ENCODE data around the gene SQOR.

Gene SQOR

DNA sequence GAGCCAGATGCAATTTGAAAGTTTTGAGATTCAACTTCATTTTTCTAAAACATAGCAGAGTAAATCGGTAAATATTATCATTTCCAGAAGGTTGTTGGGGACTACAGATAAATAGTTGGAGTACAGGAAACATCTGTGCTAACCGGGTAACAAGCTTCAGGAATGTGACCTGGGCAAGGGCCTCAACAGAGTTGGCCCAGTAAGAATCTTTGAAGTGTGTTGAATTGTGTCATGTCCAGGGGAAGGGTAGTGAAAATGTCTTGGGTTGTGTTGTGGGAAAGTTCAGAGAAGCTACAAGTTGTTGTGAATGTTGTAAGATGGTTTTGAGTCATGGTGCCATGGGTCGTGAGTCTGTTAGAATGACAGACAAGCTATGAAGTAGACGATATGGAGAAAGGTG, 35.7 kb downstream of the SQOR start:
- H2AK5ac ChIP-seq (ENCODE audit: low read length, severe bottlenecking), result no peak overlapping the region
- H3K18ac ChIP-seq (ENCODE audit: low read depth in 1 of 2, low read length in 2 of 2), result no peak overlapping the region
- H2BK5ac ChIP-seq (ENCODE audit: low read depth, low read length, poor library complexity, severe bottlenecking), result no peak overlapping the region
- H3K9ac ChIP-seq (ENCODE audit: low read length), result peak overlapping the region; percentile 44
- no peaks in the 10 kb centered on the region for H3K9me3 ChIP-seq (ENCODE audit: control insufficient read depth, low read length)
- peaks cover 7 to 66% of the 10 kb centered on the region in 2 experiments for H3K36me3 ChIP-seq (ENCODE audit: control insufficient read depth in 1 of 2, insufficient read depth in 2 of 2, low read depth in 1 of 2, low read length in 2 of 2)
- H3K14ac ChIP-seq (ENCODE audit: low read length in 2 of 2), result no peak overlapping the region
- H3K27me3 ChIP-seq (ENCODE audit: control insufficient read depth in 1 of 2, insufficient read depth in 1 of 2, low read length in 2 of 2), result no peaks in the 10 kb centered on the region
- H2BK12ac ChIP-seq (ENCODE audit: low read length in 2 of 2), result no peak overlapping the region
- H3K79me1 ChIP-seq (replicated peaks; ENCODE audit: low read length, poor library complexity, severe bottlenecking), result peaks cover 20% of the 10 kb centered on the region
- H3K27ac ChIP-seq (ENCODE audit: low read length, poor library complexity, severe bottlenecking), result no peak overlapping the region
- no peak overlapping the region for H3K23ac ChIP-seq (ENCODE audit: low read length in 2 of 2)
- DNase-seq, result peak; percentile 33
- H3K4me1 ChIP-seq (ENCODE audit: control insufficient read depth, insufficient read depth, low read depth, low read length), result no peaks in the 10 kb centered on the region
- H2BK15ac ChIP-seq (ENCODE audit: low read depth, poor library complexity, severe bottlenecking), result no peak overlapping the region
- WGBS, result 85% methylated on average over 2 of the region's 4 CpGs
- H2BK120ac ChIP-seq (ENCODE audit: low read depth, low read length), result no peak overlapping the region
- no peak overlapping the region for H3K4ac ChIP-seq (ENCODE audit: low read depth in 1 of 2, low read length in 2 of 2)
- H3K4me2 ChIP-seq (ENCODE audit: low read length, poor library complexity, severe bottlenecking), result no peak overlapping the region
- no peak overlapping the region for H4K8ac ChIP-seq (ENCODE audit: low read length)
- H3K4me3 ChIP-seq (ENCODE audit: insufficient read depth in 1 of 2, low read depth in 1 of 2, low read length in 2 of 2), result peak overlapping the region in 1 of 2 experiments; percentile 8
- H2AFZ ChIP-seq (ENCODE audit: low read depth, low read length), result no peak overlapping the region
- H4K91ac ChIP-seq (ENCODE audit: low read length), result no peak overlapping the region

- peaks cover 11 to 86% of the 10 kb centered on the region in 2 experiments for H3K36me3 ChIP-seq (ENCODE audit: control insufficient read depth in 1 of 2, insufficient read depth in 2 of 2, low read depth in 1 of 2, low read length in 2 of 2)
- no peak overlapping the region for H3K4ac ChIP-seq (ENCODE audit: low read depth in 1 of 2, low read length in 2 of 2)
- no peak overlapping the region for H3K14ac ChIP-seq (ENCODE audit: low read length in 2 of 2)
- no peak overlapping the region for H2AK5ac ChIP-seq (ENCODE audit: low read length, severe bottlenecking)
- H3K4me1 ChIP-seq (ENCODE audit: control insufficient read depth, insufficient read depth, low read depth, low read length), result peaks cover 1% of the 10 kb centered on the region
- H4K91ac ChIP-seq (ENCODE audit: low read length), result no peak overlapping the region
- no peak overlapping the region for H3K18ac ChIP-seq (ENCODE audit: low read depth in 1 of 2, low read length in 2 of 2)
- no peak overlapping the region for H2BK120ac ChIP-seq (ENCODE audit: low read depth, low read length)
- no peaks in the 10 kb centered on the region for H3K27me3 ChIP-seq (ENCODE audit: control insufficient read depth in 1 of 2, insufficient read depth in 1 of 2, low read length in 2 of 2)
- no peak for DNase-seq
- 73% methylated on average over 3 of the region's 3 CpGs for WGBS
- H3K4me2 ChIP-seq (ENCODE audit: low read length, poor library complexity, severe bottlenecking), result no peak overlapping the region
- no peak overlapping the region for H3K23ac ChIP-seq (ENCODE audit: low read length in 2 of 2)
- no peak overlapping the region for H2BK12ac ChIP-seq (ENCODE audit: low read length in 2 of 2)
- H4K8ac ChIP-seq (ENCODE audit: low read length), result no peak overlapping the region
- H2AFZ ChIP-seq (ENCODE audit: low read depth, low read length), result no peak overlapping the region
- H2BK15ac ChIP-seq (ENCODE audit: low read depth, poor library complexity, severe bottlenecking), result no peak overlapping the region
- peaks cover 11% of the 10 kb centered on the region for H3K79me1 ChIP-seq (replicated peaks; ENCODE audit: low read length, poor library complexity, severe bottlenecking)
- H2BK5ac ChIP-seq (ENCODE audit: low read depth, low read length, poor library complexity, severe bottlenecking), result no peak overlapping the region
- H3K9ac ChIP-seq (ENCODE audit: low read length), result no peak overlapping the region
- no peak overlapping the region for H3K27ac ChIP-seq (ENCODE audit: low read length, poor library complexity, severe bottlenecking)
- H3K9me3 ChIP-seq (ENCODE audit: control insufficient read depth, low read length), result no peaks in the 10 kb centered on the region
- H3K4me3 ChIP-seq (ENCODE audit: insufficient read depth in 1 of 2, low read depth in 1 of 2, low read length in 2 of 2), result no peak overlapping the region
These were observed 39.8 kb downstream of the SQOR start for GRCh38 chr15:45674677-45675076.

DNA sequence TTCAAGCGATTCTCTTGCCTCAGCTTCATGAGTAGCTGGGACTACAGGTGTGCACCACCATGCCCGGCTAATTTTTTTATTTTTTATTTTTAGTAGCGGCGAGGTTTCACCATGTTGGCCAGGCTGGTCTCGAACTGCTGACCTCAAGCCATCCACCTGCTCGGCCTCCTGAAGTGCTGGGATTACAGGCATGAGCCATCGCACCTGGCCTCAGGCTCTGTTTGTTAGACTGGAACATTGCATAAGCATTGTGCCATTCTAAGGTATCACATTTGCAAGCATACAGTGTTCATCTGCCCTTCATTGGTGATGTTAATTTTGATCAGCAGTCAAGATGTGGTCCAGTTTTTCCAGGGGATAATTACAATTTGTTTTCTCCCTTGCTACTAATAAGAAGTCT, 43.0 kb downstream of the SQOR start:
- Histone ChIP-seq H2AK5ac (ENCODE audit: low read length, severe bottlenecking) (no peak overlapping the region), H2BK5ac (ENCODE audit: low read depth, low read length, poor library complexity, severe bottlenecking) (no peak overlapping the region), H4K8ac (ENCODE audit: low read length) (no peak overlapping the region), H3K36me3 (ENCODE audit: control insufficient read depth in 1 of 2, insufficient read depth in 2 of 2, low read depth in 1 of 2, low read length in 2 of 2) (peaks cover 17 to 96% of the 10 kb centered on the region in 2 experiments), H3K4ac (ENCODE audit: low read depth in 1 of 2, low read length in 2 of 2) (no peak overlapping the region), H3K9me3 (ENCODE audit: control insufficient read depth, low read length) (no peaks in the 10 kb centered on the region), H3K79me1 (replicated peaks; ENCODE audit: low read length, poor library complexity, severe bottlenecking) (peaks cover 5% of the 10 kb centered on the region), H3K14ac (ENCODE audit: low read length in 2 of 2) (no peak overlapping the region), H2BK120ac (ENCODE audit: low read depth, low read length) (no peak overlapping the region), H3K23ac (ENCODE audit: low read length in 2 of 2) (no peak overlapping the region), H3K4me3 (ENCODE audit: insufficient read depth in 1 of 2, low read depth in 1 of 2, low read length in 2 of 2) (no peak overlapping the region), H3K27ac (ENCODE audit: low read length, poor library complexity, severe bottlenecking) (no peak overlapping the region), H3K27me3 (ENCODE audit: control insufficient read depth in 1 of 2, insufficient read depth in 1 of 2, low read length in 2 of 2) (no peaks in the 10 kb centered on the region), H3K4me2 (ENCODE audit: low read length, poor library complexity, severe bottlenecking) (no peak overlapping the region), H3K4me1 (ENCODE audit: control insufficient read depth, insufficient read depth, low read depth, low read length) (peaks cover 1% of the 10 kb centered on the region), H2AFZ (ENCODE audit: low read depth, low read length) (no peak overlapping the region), H2BK12ac (ENCODE audit: low read length in 2 of 2) (no peak overlapping the region), H2BK15ac (ENCODE audit: low read depth, poor library complexity, severe bottlenecking) (no peak overlapping the region), H3K18ac (ENCODE audit: low read depth in 1 of 2, low read length in 2 of 2) (no peak overlapping the region), H4K91ac (ENCODE audit: low read length) (no peak overlapping the region), H3K9ac (ENCODE audit: low read length) (no peak overlapping the region)
- DNase-seq, result no peak
- 86% methylated on average over 7 of the region's 7 CpGs for WGBS

DNA sequence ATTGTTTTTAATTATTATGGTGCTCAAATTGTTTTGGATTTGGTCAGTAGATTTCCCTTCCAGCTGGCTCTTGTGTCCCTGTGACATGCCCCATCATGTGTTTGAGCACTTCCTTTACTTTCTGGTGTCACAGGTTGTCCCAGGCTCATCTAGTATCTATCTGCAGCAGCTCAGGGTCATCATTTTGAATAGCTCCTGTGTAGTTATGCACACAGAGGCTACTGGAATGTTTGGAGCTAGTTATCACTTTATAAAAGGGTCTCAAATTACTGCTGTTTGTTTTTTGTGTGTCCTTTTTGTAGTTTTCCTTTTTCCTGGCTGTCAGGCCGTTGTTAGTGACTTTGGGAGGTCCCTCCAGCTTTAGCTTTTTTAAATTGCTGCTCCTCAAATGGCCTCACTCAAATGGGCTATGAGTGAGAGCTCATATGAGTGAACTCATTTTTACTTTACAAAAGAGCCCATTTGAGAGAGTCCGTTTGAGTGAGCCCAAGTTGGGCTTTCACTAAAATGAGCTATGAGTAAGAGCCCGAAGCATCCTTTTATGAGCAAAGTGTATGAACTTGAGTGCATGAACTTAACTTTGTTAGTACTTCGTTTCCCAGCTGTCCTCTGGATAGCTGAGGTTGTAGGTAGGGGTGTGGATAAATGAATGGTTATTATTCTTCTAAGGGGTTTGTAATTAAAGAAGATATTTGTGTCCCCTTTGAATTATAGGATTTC, 43.8 kb downstream of the SQOR start:
- H2BK12ac ChIP-seq (ENCODE audit: low read length in 2 of 2), result no peak overlapping the region
- peaks cover 5% of the 10 kb centered on the region for H3K79me1 ChIP-seq (replicated peaks; ENCODE audit: low read length, poor library complexity, severe bottlenecking)
- H3K4ac ChIP-seq (ENCODE audit: low read depth in 1 of 2, low read length in 2 of 2), result no peak overlapping the region
- no peak overlapping the region for H2AFZ ChIP-seq (ENCODE audit: low read depth, low read length)
- H3K23ac ChIP-seq (ENCODE audit: low read length in 2 of 2), result no peak overlapping the region
- no peak overlapping the region for H3K4me3 ChIP-seq (ENCODE audit: insufficient read depth in 1 of 2, low read depth in 1 of 2, low read length in 2 of 2)
- no peak overlapping the region for H2BK5ac ChIP-seq (ENCODE audit: low read depth, low read length, poor library complexity, severe bottlenecking)
- WGBS, result 84% methylated on average over 4 of the region's 4 CpGs
- H3K4me1 ChIP-seq (ENCODE audit: control insufficient read depth, insufficient read depth, low read depth, low read length), result peaks cover 1% of the 10 kb centered on the region
- no peak overlapping the region for H4K8ac ChIP-seq (ENCODE audit: low read length)
- DNase-seq, result no peak
- no peak overlapping the region for H3K18ac ChIP-seq (ENCODE audit: low read depth in 1 of 2, low read length in 2 of 2)
- no peak overlapping the region for H3K4me2 ChIP-seq (ENCODE audit: low read length, poor library complexity, severe bottlenecking)
- no peak overlapping the region for H2AK5ac ChIP-seq (ENCODE audit: low read length, severe bottlenecking)
- H3K27me3 ChIP-seq (ENCODE audit: control insufficient read depth in 1 of 2, insufficient read depth in 1 of 2, low read length in 2 of 2), result no peaks in the 10 kb centered on the region
- H4K91ac ChIP-seq (ENCODE audit: low read length), result no peak overlapping the region
- H3K9ac ChIP-seq (ENCODE audit: low read length), result no peak overlapping the region
- H3K27ac ChIP-seq (ENCODE audit: low read length, poor library complexity, severe bottlenecking), result no peak overlapping the region
- no peaks in the 10 kb centered on the region for H3K9me3 ChIP-seq (ENCODE audit: control insufficient read depth, low read length)
- H3K36me3 ChIP-seq (ENCODE audit: control insufficient read depth in 1 of 2, insufficient read depth in 2 of 2, low read depth in 1 of 2, low read length in 2 of 2), result peaks cover 17 to 96% of the 10 kb centered on the region in 2 experiments
- no peak overlapping the region for H3K14ac ChIP-seq (ENCODE audit: low read length in 2 of 2)
- no peak overlapping the region for H2BK15ac ChIP-seq (ENCODE audit: low read depth, poor library complexity, severe bottlenecking)
- no peak overlapping the region for H2BK120ac ChIP-seq (ENCODE audit: low read depth, low read length)
